ENCODE results near the gene STK31.
"Not testable (repeated sequence)": the region's sequence is repeated elsewhere in the genome, so short reads cannot be mapped to it uniquely, and the experiment has no call there.

STK31 gene

GRCh38 chr7:23679898-23680413 is 30.1 kb upstream of the STK31 start, which contains the start of gene FAM221A:
FAM221A (plus strand) TSS chr7:23680199; CDS start chr7:23680219, 20 bp downstream.
- peak within 1 kb of the TSS; percentile 40 for H3K4me3 ChIP-seq (replicated peaks; ENCODE audit: low read depth, low read length)
- DNase-seq (ENCODE audit: extremely low read depth, low read depth) = no peak
- TF ChIP-seq, protein P1, sequence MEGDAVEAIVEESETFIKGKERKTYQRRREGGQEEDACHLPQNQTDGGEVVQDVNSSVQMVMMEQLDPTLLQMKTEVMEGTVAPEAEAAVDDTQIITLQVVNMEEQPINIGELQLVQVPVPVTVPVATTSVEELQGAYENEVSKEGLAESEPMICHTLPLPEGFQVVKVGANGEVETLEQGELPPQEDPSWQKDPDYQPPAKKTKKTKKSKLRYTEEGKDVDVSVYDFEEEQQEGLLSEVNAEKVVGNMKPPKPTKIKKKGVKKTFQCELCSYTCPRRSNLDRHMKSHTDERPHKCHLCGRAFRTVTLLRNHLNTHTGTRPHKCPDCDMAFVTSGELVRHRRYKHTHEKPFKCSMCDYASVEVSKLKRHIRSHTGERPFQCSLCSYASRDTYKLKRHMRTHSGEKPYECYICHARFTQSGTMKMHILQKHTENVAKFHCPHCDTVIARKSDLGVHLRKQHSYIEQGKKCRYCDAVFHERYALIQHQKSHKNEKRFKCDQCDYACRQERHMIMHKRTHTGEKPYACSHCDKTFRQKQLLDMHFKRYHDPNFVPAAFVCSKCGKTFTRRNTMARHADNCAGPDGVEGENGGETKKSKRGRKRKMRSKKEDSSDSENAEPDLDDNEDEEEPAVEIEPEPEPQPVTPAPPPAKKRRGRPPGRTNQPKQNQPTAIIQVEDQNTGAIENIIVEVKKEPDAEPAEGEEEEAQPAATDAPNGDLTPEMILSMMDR (IDR thresholded peaks at IDR 0.05; ENCODE audit: low read depth, low read length, missing control alignments) = peak; percentile 71

DNA sequence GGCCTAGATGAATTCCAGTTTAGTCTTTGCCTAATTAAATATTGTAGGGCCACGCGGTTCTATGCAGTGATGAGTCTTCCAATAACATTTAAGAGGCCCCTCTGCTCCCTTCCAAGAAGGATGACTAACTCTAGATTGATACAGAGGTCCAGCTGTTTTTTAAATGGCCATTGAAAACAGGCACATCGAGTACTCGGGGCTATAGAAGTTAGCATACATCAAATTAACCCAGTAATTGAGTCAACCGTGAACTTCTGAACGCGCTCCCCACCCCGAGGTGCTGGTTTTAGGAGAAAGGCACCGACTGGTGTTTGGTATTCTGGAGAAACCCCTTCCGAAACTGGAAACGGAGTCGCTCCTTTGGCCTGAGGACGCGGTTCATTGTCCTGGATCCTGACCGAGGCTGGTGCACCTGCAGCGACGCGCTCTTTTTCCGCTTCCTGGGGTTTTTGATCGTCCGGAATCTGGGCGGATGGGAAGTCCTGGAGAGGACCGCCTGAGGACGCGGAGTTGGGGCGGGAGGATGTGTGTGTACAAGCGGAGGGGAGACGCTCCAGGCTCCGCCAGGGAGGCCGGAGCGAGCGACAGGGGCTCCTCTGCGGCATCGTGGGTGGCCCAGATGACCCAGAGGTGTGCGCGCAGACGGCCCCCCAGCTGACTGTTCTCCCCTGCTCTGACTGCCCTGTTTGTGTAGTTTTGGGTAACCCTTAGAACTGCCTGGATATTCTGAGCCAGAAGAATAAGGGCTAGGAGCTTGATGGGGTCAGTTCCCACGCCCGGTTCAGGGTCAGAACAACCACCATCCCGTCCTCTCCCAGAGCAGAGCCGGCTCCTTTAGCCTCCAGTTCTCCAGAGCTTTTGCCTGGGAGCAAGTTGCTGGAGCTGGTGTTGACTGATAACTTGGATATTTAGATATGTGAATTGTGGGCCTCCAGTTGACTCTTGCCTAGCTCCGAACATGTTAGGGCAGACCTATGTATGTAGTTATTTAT is 29.3 kb upstream of the STK31 start:
- H3K4me3 ChIP-seq (replicated peaks; ENCODE audit: low read depth, low read length) = peak overlapping the region; percentile 40
- TF ChIP-seq, protein P1 (IDR thresholded peaks at IDR 0.05; ENCODE audit: low read depth, low read length, missing control alignments) = no peak
- no peak for DNase-seq (ENCODE audit: extremely low read depth, low read depth)

DNA sequence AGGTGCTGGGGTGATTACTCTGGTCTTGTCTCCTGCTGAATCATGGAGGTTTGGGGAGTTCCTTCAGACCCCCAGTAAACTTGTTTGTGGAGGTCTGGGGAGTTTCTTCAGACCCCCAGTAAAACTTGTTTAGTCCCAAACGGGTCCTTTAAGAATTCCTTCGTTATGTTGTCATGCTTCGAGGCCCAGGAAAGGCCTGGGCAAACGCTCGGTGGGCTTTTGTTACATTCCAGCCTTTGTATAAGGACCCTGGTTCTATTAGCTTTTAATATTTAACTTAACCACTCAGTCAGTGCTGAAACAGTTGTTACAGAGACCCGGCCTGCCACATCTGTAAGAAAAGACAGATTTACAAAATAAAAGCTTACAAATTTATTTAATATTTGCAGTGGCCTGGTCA is 26.0 kb upstream of the STK31 start:
- not testable (repeated sequence) for DNase-seq (ENCODE audit: extremely low read depth, low read depth); H3K4me3 ChIP-seq (replicated peaks; ENCODE audit: low read depth, low read length)

DNA sequence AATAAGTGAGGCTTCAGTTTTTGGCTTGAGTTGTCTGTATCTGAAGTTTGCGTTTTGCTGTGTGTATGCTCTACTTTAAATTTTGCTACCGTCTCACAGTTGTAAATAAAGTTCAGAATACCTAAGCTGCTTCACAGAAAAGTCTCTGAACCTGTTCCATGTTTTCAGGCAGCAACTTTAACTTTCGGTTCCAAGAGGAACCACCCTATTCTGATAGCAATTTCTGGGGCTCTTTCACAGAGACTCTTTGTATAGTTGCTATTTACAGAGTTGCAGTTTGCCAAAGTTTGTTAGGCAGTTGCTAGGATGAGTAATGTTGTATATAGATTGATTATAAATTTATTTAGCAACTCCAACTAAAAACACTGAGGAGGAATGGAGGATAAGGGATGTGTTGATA is 24.3 kb upstream of the STK31 start:
- no peak overlapping the region for H3K4me3 ChIP-seq (replicated peaks; ENCODE audit: low read depth, low read length)
- TF ChIP-seq, protein P1 (IDR thresholded peaks at IDR 0.05; ENCODE audit: low read depth, low read length, missing control alignments) = no peak
- no peak for DNase-seq (ENCODE audit: extremely low read depth, low read depth)

GRCh38 chr7:23687011-23687410 is 23.0 kb upstream of the STK31 start:
- TF ChIP-seq, protein P1 (IDR thresholded peaks at IDR 0.05; ENCODE audit: low read depth, low read length, missing control alignments) = no peak
- no peak overlapping the region for H3K4me3 ChIP-seq (replicated peaks; ENCODE audit: low read depth, low read length)
- DNase-seq (ENCODE audit: extremely low read depth, low read depth) = no peak

GRCh38 chr7:23689165-23689564 is 20.9 kb upstream of the STK31 start:
- no peak for DNase-seq (ENCODE audit: extremely low read depth, low read depth)
- TF ChIP-seq, protein P1 (IDR thresholded peaks at IDR 0.05; ENCODE audit: low read depth, low read length, missing control alignments) = no peak

GRCh38 chr7:23691320-23691719 is 18.7 kb upstream of the STK31 start:
- TF ChIP-seq, protein P1 (IDR thresholded peaks at IDR 0.05; ENCODE audit: low read depth, low read length, missing control alignments) = no peak
- no peak overlapping the region for H3K4me3 ChIP-seq (replicated peaks; ENCODE audit: low read depth, low read length)
- no peak for DNase-seq (ENCODE audit: extremely low read depth, low read depth)

More at GRCh38 chr7:23689165-23689564, 20.9 kb upstream of the STK31 start:
- H3K4me3 ChIP-seq (replicated peaks; ENCODE audit: low read depth, low read length) = no peak overlapping the region
